HTERT RPE-1 (cell line): ENCODE measurements around the gene SV2B.

Experiments
- in situ Hi-C: fragments of 300-500 bp; cut with MboI; formaldehyde crosslinking; loops from 4 replicates; pipeline ENCODE4 v1.14.3; 2020; ENCODE audit warnings: low sequenced_read_pairs

SV2B gene

DNA sequence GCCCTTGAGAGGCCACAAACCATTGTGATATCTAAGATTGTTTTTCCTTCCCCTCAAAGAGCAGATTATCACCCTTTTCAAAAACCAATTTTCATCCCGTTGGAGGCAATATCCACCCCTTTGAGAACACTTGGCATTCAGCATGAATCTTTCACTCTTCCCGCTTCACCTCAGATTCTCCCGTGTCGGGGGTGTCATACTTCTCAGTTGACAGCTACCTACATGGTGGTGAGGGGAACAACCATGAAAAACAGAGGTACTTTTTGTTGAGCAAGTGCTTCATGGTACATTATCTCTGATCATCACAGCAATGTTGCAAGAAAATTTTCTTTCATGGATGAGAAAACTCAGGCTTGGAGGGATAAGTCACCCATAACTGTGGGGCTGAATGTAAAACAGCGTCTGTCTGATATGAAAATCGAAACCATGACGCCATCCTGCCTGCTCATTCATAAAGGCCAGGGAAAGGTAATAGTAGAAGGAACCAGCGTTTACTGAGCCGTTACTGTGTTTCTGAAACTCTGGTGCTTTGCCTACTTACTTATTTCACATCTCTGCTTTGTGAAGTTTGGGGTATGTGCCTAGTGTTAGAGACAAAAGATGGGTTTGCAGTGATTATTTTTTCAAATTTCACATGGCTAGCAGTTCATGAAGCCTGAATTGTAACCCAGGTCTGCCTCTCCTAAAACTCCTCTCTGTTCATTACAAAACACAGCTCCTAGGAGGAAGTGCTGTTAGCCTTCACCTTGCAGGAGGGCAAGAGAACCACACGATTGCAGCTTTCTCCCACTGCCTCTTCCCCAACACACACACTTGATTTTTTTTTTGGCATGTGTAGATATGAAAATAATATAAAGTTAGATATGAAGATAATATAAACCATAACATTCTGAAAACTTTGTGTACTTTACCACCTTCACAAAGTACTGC lies 35.4 kb downstream of the SV2B start:
- in situ Hi-C loops, result no loop called here

DNA sequence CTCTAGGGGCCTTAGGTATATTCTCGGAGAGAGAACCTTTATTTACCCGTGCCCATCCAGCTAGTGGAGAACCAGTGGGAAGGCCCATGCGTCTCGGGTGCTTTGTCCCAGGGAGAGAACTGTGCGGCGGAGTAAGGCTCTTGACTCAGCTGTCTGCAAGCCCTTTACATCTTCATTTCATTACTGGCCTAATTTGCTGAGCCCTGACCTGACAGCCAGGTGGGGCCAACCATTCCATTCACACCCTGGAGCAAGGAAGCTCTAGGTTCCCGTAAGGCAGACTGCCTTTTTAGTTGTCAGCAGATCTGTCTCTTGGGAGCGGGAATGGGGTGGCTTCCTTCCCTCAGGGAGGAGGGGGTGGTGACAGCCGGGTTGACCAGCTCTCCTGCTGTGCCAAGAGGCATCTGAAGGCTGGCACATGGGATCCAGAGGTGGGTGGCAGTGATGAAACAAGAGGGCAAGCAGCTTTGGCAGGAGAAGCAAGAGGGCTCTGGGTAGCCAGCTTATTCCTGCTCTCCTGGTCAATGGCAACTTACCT lies 36.4 kb downstream of the SV2B start:
- in situ Hi-C loops, result no loop called here

DNA sequence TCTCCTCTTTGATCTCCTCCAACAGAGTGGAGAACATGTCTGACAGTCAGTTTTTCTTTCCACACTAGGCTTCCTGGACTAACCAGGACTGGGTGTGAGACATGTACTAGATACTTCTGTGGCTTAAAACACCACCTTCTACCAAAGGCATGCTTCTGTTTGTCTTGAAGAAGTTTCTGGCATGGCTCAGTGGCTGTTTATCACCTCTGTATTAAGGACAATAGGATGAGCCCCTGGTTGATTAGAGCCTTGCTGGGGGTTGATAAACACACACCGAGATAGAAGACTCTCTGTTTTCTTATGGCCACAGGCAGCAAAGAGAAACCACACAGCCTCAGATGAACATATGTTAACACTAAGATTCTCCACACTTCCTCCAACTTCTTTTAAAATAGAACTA lies 40.5 kb downstream of the SV2B start:
- in situ Hi-C loops, result no loop called here

DNA sequence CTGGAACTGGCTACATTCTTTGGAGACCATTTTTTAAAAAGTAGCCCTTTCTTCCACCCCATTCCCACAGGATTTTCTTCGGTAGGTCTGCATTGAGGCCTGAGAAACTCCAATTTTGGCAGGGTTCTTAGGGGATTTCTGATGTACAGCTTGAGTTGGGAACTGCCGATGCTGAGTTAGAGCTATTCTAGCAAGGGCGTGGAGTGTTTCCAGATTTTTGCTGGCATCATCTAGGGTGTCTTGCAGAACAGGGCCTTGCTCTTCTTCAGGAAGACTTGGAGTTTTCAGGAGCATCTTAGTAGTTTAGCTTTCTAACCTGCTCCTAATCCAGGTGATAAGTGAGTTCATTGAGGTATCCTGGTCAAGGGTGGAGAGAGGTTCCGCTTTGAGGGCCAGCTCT lies 41.0 kb downstream of the SV2B start:
- in situ Hi-C loops, result no loop called here

DNA sequence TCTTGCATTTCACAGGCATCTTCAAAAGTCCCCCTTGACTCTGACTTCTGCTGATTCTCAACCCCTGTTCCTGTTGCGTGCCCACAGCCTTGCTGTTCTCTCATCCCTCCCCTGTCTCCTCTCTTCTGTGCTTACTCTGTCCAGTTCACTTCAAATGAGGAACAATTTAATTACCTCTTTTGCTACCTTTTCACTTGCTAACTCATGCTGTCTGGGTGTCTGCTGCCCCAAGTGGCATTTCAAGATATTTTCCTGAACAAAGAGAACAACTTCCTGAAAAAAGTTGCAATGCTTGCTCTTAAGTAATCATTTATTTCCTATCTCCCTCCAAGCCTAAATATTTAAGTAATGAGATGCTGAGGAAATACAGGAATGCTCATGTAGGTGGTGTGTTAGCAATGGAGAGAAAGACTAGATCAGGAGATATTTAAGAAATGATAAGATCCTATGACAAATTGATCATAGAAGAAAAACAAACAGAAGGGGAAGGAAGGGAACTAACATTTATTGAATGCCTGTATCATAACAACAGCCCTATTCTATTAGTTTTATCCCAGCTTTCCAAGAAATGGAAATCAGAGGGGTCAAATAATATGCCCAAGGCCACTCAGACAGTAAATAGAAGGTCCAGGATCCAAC lies 42.2 kb downstream of the SV2B start:
- in situ Hi-C loops, result no loop called here

DNA sequence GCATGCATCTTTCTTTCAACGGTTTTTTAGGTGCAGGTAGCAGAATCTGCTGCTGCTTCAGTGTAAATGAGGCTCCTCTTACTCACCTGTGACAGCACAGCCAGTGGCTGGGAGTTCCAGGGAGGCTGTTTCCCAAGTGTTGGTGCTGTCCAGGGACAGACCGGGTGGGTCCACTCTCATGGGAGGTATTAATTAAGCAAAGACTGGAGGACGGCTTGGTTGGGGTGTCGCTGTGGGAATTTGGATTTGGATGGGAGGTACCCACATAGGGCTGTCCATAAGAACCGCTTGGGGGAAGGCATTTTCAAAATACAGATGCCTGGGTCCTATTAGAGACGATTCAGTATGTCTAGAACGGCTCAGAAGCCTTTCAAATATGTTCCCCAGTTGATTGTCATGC lies 42.9 kb downstream of the SV2B start:
- in situ Hi-C loops, result no loop called here

DNA sequence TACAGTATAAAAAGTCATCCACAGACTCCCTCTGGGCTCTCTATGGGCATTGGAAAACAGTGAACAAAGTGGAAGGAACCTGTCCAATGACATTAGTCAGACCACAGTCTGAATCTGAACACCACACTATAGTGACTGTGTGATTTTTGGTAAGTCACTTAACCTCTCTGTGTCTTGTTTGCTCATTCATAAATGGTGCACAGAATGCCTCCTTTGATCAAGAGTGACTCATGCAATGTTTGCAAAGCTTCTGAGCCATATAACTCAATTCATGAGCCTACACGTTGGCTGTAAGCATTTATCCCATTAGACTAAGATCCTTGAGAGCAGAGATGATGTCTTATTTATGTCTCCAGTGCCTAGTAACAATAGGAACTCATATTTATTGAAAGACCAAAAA lies 46.7 kb downstream of the SV2B start:
- in situ Hi-C loops, result no loop called here

DNA sequence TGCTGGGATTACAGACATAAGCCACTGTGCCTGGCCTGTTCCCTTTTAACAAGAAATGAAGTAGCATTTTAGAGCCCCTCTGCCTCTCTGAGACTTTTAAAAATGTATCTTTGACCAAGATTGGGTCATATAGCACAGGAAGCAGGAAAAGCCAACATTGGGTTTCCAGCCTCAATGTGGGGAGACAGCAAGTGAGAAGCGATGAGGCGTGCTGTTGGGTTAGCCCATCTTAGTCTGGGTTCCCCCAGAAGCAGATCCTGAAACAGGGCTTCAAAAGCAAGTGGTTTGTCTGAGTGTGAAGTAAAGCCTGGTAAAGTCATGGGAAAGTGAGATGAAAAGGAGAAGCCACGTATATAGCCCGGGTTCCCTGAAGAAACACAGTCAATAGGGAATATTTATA lies 48.2 kb downstream of the SV2B start:
- in situ Hi-C loops, result no loop called here

DNA sequence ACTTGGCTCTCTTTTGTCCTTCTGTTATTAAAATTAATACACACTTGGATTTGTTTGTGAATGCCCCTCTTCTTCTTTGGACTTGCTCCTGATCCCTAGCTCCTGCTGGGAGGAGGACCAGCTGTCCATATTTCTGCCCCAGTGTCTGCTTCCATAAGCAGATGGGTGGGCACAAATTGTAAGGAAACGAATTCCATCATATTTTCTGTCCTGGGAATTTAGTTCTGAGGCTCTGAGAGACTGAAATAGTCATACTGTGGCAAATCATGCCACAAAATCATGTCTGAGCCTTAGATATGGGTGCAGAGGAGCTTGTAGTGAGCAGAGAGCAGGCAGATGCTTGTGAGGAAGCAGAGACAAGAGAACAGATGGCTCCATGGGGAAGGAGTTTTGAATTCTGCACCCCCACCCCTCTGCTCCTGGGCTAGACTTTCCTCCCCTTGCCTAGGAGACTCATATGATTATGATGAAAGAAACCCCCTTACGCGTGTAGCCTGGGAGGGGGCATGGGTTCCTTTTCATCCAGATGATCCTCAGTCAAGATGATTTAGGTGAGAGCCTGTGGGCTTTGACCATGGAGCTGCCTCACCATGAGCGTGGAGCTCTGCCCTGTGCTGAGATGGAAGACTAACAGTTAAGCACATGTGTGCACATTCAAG lies 50.6 kb downstream of the SV2B start:
- in situ Hi-C loops, result no loop called here

DNA sequence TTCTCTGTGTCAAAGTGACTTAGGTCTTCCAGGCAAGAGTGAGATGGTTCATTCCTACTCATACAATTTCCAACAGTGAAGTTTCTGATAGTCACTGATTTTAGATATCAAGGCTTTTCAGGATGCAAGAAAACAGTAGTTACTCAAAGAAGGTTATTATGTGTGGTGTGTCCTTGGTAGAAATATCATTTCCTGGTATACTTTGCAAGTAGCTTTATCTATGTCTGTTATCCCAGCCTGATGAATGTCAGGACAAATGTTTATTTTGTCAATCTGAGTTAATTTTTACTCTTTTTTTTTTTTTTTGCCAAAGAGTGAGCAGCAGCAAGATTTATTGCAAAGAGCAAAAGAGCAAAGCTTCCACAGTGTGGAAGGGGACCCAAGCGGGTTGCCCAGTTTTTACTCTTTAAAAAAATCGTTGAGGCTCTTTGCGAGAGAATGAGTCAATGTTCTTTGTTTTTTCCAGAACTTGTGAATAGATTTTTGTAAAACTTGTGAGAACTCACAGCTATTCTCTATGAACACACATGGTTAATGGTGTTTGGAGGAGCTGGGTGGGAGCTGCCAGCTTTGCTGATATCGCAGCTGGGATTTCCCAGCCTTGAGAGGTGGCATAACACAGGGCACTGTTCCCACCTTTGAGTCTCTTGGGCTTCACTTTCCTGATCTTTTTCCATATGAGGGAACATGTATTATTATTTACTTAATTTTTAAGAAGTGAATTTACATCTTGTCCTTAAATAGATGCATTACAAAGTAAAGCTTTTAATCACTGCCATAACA lies 51.9 kb downstream of the SV2B start:
- in situ Hi-C loops, result no loop called here

DNA sequence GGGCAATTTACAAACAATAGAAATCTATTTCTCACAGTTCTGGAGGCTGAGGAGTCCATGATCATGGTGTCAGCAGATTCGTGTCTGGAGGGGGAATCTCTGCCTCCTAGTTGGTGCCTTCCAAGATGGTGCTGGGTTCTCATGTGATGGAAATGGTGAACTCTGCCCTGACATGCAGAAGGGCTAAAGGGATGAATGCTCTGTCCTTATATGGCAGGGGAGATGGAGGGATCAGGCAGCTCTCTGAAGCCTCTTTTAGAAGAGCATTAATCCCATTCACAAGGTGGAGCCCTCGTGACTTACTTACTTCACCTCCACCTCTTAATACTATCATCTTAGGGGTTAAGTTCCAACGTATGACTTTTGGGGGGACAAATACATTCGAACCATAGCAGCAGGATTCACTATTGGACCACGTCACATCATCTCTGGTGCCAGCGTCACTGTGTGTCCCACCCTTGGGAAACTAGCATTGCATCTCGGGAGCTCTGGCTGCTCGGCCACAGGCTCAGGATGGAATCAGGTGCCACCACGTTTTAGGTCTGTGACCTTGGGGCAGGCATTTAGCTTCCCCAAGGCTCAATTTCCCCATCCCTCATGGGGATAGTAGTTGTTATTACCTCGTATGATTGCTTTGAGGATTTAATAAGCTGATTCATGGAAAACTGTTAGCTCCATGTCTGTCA lies 53.0 kb downstream of the SV2B start:
- in situ Hi-C loops, result no loop called here

DNA sequence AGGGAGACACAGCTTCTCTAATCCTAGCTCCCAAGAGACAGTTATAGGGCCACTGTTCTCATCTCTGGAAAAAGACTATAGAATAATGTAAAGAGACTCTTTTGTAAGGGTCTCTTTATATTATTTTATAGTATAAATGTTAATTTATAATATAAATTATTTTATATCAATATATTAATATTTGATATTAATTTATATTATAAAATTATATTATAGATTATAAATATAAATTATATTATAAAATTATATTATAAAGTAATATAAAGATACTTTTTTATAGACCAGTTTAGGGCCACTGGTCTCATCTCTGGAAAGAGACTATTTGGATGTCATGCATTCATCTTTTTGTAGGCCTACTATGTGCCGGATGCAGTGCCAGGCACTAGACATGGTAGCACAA lies 53.9 kb downstream of the SV2B start:
- in situ Hi-C loops, result no loop called here

DNA sequence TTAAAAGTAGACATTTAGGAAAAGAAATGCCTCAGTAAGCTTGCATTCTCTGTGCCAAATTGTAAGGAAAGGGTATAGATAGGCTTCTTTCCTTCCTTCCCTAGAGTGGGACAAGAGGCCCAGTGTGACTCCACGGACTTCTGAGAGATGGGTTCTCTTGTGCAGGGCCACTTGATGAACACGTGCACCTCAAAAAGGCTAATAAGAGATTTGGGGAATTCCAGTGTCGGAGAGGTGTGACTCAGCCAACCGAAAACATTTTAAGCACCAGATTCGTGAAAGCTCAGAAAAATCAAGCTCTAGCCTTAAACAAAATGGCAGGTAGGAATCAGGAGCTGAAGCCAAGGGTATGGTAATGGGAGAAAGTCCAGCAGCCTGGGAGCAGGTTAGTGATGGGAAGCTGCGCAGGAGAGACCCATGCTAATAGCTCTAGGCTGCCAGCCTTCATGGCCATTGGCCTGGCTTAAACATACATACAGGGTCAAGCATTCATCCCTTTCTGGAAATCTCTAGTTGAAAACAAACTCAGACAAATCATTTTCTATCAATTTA lies 56.2 kb downstream of the SV2B start:
- in situ Hi-C loops, result no loop called here

DNA sequence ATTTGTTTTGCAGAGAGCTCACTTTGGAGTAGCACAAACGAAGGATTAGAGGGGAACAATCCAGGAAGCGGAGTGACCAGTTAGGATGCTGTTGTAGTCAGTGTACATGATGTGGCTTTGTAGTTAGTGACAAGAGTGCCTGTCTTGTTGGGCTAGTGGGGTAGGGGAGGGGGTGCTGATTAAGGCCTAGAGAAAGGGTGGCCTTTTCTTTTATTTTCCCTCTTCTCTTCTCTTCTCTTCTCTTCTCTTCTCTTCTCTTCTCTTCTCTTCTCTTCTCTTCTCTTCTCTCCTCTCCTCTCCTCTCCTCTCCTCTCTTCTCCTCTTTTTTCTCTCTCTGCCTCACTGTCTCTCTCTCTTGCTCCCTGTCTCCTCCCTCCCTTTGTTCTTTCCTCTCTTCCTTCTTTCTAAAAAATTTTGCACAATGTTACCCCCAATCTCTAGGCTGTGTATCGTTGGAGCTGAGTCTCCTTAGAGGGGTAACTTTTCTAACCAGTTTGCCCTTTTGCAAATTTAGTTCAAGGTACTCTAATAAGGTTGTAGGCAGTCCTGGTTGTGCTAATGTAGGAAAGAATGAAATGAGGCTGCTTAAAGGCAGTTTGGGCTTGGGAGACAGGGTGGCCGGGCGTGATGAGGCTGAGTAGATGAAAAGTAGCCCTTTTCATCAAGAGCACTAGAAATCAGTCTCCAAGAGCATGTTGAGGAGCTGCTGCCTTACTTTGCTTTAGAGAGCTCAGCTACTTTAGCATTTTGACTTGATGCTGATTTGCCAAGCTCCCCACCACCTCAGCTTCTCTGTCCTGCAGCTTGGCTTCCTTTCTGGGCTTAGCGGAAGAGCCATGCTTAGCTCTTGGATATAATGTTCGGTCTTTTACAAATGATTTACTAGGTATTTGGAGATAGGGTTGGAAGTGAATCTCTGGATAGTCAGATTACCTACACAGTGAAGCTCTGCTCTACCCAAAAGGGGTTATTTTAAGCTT lies 58.6 kb downstream of the SV2B start:
- in situ Hi-C loops, result no loop called here

DNA sequence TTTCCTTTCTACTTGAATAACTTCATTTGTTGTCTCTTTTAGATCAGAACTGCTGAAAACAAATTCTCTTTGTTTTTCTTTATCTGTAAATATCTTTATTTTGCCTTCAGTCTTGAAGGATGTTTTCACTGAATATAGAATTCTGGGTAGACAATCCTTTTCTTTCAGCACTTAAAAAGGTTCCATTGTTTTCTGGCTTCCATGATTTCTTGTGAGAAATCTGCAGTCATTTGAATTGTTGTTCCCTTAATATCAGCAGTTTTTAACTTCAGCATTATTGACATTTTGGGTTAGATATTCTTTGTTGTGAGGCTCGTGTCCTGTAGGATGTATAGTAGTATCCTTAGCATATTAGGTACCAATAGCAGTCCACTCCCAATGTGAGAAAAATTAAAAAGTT lies 65.8 kb downstream of the SV2B start:
- in situ Hi-C loops, result no loop called here

DNA sequence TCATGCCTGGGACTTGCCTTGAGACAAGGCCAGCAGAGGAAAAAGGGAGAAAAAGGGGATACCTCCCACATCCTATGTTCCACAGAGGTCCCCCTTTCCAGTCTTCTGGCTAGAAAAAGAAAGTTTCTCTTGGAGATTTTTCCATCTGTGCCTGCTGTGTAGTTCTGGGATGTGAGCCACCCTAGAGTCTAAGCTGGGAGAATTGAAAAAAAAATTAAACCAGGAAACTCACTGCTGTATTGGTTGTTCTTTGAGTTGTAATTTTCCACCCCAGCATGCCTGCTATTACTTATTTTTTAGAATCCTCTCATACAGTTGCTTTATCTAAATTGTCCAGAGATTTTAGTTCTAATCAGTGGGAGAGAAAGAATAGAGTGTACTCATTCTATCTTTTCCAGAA lies 68.4 kb downstream of the SV2B start:
- in situ Hi-C loops, result no loop called here

DNA sequence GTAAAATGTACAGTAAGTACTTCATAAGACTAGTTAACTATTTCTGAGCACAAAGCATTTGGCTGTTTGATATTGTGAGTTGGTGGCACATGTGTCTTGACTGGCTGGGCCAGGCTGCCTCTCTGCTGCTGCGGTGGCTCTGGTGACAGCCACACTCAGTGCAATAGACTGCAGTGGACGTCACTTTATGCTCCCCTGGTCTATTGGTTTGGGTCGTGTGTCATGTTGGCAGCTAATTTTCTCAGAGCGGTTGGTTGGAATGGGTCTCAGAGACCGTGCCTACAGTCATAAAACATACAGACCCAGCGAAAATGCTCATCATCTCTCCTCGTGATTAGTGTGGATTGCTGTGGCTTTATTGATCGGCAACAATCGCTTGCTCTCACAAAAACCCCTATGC lies 71.3 kb downstream of the SV2B start:
- in situ Hi-C loops, result no loop called here

DNA sequence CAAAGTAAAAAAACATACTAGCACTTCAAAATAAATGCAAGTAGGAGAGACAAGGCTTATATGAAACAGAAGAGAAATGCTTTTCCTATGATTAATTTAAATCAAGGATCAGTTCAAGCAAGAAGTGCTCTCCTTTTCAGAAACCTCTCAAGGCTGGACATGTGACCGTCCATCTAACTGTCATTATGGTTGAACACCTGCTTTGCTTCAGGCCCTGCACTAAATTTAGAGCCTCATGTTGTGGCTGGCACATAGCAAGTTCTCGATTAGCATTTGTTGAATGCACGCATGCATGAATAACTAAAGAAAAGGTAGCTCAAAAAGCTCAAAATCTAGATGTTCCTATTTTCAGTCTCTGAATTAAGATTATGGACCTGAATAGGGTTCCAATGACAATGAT lies 82.0 kb downstream of the SV2B start:
- in situ Hi-C loops, result no loop called here

DNA sequence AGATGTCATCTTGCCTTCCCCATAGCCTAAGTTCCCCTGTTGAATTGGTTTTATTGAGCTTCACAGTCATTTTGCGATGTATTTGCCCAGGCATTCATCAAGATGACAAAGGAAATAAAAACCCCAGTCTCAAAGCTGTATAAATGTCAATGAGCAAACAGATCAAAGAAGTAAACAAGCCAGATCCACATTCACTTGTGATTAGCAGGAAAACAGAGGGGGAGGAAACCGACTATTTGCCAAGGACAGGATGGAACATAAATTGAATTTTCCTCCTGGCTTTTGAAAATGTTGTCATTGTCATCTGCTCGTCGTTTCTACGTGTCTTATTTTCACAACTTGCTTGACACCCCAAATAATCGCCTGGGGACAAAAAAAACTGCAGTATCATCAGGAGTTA lies 83.5 kb downstream of the SV2B start:
- in situ Hi-C loops, result no loop called here
